GM12891 (cell line): ENCODE measurements around the gene MAP3K12.

Source experiments
- POLR2AphosphoS5 ChIP-seq: IDR thresholded peaks from 2 replicates; pipeline ENCODE4 v1.6.1; 2011; ENCODE audit warnings: low read depth, low read length, control low read depth
- TAF1 ChIP-seq: IDR thresholded peaks from 2 replicates; pipeline ENCODE4 v1.6.1; 2011; ENCODE audit warnings: low read depth, low read length, control low read depth

- TF ChIP-seq TAF1 (no peak), POLR2AphosphoS5 (no peak)
Observed at GRCh38 chr12:53506450-53506785, 7.2 kb upstream of the MAP3K12 start.
